Measurements from ENCODE around the gene CNNM4. TPM values are rescaled to one million over a fixed set of nuclear protein-coding genes. Genes with fewer than 3 reads are reported as not detected.

The CNNM4 gene
- polyA plus RNA-seq, 1 experiment, result 4.7 TPM

GRCh38 chr2:96767135-96767871 lies 6.6 kb downstream of the CNNM4 start:
- Histone ChIP-seq H3K9me3 (ENCODE audit: control insufficient read depth, insufficient read depth, low read length) (no peaks in the 10 kb centered on the region), H3K27ac (ENCODE audit: low read depth, low read length) (no peak overlapping the region), H3K4me3 (ENCODE audit: low read depth, low read length) (no peak overlapping the region), H3K27me3 (ENCODE audit: control insufficient read depth, insufficient read depth, low read length) (no peaks in the 10 kb centered on the region)
- POLR2A ChIA-PET, result no interaction called here
- TF ChIP-seq, protein P1, sequence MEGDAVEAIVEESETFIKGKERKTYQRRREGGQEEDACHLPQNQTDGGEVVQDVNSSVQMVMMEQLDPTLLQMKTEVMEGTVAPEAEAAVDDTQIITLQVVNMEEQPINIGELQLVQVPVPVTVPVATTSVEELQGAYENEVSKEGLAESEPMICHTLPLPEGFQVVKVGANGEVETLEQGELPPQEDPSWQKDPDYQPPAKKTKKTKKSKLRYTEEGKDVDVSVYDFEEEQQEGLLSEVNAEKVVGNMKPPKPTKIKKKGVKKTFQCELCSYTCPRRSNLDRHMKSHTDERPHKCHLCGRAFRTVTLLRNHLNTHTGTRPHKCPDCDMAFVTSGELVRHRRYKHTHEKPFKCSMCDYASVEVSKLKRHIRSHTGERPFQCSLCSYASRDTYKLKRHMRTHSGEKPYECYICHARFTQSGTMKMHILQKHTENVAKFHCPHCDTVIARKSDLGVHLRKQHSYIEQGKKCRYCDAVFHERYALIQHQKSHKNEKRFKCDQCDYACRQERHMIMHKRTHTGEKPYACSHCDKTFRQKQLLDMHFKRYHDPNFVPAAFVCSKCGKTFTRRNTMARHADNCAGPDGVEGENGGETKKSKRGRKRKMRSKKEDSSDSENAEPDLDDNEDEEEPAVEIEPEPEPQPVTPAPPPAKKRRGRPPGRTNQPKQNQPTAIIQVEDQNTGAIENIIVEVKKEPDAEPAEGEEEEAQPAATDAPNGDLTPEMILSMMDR (IDR thresholded peaks at IDR 0.05; ENCODE audit: low read depth, low read length), result no peak
- DNase-seq (ENCODE audit: low read depth, low spot score), result no peak
- CTCF ChIA-PET, result interaction anchor here (0.5 kb wide), 1 partner anchor 15 kb away, joined by 4 read pairs; no protein-coding TSS in a partner anchor

GRCh38 chr2:96768083-96768561 lies 7.4 kb downstream of the CNNM4 start:
- H3K9me3 ChIP-seq (ENCODE audit: control insufficient read depth, insufficient read depth, low read length), result no peaks in the 10 kb centered on the region
- no peaks in the 10 kb centered on the region for H3K27me3 ChIP-seq (ENCODE audit: control insufficient read depth, insufficient read depth, low read length)
- ChIA-PET CTCF (interaction anchor here (1.1 kb wide), 1 partner anchor 90 kb away, joined by 3 read pairs; the partner anchor contains the start of gene ANKRD39), POLR2A (no interaction called here)
- no peak overlapping the region for H3K4me3 ChIP-seq (ENCODE audit: low read depth, low read length)
- TF ChIP-seq, protein P1 (IDR thresholded peaks at IDR 0.05; ENCODE audit: low read depth, low read length), result no peak
- H3K27ac ChIP-seq (ENCODE audit: low read depth, low read length), result no peak overlapping the region
- DNase-seq (ENCODE audit: low read depth, low spot score), result no peak

DNA sequence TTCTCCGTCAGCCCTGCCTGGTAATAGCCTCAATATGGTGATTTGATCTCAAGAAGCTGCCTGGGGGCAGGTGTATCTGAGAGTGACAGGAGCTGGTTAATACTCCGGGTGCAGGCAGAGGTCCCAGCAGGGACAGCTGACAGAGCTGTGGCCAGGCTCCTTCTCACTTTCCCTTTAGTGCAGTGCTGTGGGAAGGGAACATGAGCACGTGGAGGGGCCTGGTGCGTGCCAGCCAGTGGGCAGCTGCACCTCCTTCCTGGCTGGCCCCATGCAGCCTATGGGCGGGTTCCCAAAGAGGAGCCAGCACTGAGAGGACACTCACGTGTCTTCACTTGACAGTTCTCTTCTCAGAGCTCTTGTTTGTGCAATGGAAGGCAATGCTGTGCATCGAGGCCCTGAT lies 9.1 kb downstream of the CNNM4 start:
- ChIA-PET CTCF (interaction anchor here (0.9 kb wide), 1 partner anchor 47 kb away, joined by 4 read pairs; no protein-coding TSS in a partner anchor), POLR2A (no interaction called here)
- Histone ChIP-seq H3K27ac (ENCODE audit: low read depth, low read length) (no peak overlapping the region), H3K4me3 (ENCODE audit: low read depth, low read length) (no peak overlapping the region), H3K27me3 (ENCODE audit: control insufficient read depth, insufficient read depth, low read length) (no peaks in the 10 kb centered on the region), H3K9me3 (ENCODE audit: control insufficient read depth, insufficient read depth, low read length) (no peaks in the 10 kb centered on the region)
- DNase-seq (ENCODE audit: low read depth, low spot score), result no peak
- TF ChIP-seq, protein P1 (IDR thresholded peaks at IDR 0.05; ENCODE audit: low read depth, low read length), result no peak

GRCh38 chr2:96770442-96771202 lies 9.9 kb downstream of the CNNM4 start:
- POLR2A ChIA-PET, result no interaction called here
- no peak for DNase-seq (ENCODE audit: low read depth, low spot score)
- CTCF ChIA-PET, result interaction anchor here (0.9 kb wide), 1 partner anchor 46 kb away, joined by 4 read pairs; no protein-coding TSS in a partner anchor
- no peaks in the 10 kb centered on the region for H3K27me3 ChIP-seq (ENCODE audit: control insufficient read depth, insufficient read depth, low read length)
- H3K4me3 ChIP-seq (ENCODE audit: low read depth, low read length), result no peak overlapping the region
- no peaks in the 10 kb centered on the region for H3K9me3 ChIP-seq (ENCODE audit: control insufficient read depth, insufficient read depth, low read length)
- TF ChIP-seq, protein P1 (IDR thresholded peaks at IDR 0.05; ENCODE audit: low read depth, low read length), result no peak
- H3K27ac ChIP-seq (ENCODE audit: low read depth, low read length), result no peak overlapping the region
